ENCODE measurements around the gene VAMP5.
"Not testable (repeated sequence)": the region's sequence is repeated elsewhere in the genome, so short reads cannot be mapped to it uniquely, and the experiment has no call there.

The VAMP5 gene

DNA sequence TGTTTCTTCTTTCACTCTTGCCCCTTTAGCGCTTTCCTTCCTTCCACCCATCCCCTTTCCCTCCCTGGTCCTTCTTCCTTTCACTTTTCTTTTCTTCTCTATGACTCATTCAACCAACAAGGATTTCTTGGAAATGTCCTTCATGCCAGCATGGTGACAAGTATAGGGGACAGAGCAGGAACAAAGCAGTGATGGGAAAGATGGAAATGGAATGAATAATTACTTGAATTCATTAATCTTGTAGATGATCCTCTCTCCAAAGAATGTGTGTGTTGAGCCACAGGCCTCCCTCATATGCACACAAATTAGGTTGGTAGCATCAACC, 1.5 kb downstream of the VAMP5 start:
- no peak for DNase-seq

DNA sequence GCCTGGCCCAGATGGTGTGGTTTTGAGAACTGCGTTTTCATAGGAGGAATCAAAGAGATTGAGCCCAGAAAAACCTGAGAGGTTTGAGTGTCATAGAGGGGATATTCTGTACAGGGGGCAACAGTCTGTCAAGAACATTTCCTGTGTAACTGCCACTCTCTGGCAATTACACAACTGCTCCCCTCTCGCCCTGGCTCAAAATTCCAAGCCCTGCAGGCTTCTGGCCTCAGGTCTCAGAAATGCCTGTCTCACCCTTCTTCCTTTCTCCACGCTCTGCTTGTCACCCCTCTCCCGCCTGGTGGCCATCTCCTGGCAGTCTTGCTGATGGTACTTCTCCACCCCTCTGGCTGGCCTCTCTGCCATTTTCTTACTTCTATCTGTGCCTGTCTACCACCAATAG, 4.0 kb downstream of the VAMP5 start:
- DNase-seq, result no peak

DNA sequence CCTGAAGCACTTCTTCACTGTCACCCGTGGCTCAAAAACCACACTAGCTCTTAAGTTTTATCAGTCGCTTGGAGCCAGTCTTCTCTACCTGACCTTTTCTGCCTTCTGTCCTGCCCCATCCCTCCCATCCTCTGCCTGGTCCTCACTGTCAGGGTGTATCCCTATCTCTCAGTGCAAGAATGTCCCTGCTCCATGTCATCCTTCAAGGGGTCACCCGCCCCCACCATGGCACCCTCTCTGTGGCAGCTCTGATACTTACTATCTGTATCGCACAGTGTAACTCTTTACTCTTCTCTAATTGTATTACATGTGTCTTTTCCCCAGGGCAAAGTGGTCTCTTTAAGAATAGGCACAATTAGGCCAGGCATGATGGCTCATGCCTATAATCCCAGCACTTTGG, 4.4 kb downstream of the VAMP5 start:
- DNase-seq, result no peak

DNA sequence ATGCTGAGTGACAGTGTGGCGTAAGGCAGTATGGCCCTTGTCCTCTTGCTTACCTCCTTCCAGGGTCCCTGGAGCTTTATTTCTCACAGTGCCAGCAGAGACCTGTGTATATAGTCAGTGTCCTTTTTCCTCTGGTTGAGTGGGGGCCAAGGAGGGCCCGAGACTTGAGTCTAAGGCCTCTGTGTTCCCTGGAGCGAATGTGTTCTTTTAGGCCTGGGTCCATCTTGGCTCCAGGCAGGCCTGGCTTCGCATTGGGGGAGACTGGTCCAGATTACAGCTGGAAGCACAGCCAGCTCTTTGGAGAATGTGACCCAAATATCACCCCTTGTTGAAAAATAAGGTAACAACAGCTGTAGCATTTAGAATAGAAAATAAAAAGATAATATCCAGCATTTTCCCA, 5.0 kb downstream of the VAMP5 start:
- DNase-seq, result no peak

DNA sequence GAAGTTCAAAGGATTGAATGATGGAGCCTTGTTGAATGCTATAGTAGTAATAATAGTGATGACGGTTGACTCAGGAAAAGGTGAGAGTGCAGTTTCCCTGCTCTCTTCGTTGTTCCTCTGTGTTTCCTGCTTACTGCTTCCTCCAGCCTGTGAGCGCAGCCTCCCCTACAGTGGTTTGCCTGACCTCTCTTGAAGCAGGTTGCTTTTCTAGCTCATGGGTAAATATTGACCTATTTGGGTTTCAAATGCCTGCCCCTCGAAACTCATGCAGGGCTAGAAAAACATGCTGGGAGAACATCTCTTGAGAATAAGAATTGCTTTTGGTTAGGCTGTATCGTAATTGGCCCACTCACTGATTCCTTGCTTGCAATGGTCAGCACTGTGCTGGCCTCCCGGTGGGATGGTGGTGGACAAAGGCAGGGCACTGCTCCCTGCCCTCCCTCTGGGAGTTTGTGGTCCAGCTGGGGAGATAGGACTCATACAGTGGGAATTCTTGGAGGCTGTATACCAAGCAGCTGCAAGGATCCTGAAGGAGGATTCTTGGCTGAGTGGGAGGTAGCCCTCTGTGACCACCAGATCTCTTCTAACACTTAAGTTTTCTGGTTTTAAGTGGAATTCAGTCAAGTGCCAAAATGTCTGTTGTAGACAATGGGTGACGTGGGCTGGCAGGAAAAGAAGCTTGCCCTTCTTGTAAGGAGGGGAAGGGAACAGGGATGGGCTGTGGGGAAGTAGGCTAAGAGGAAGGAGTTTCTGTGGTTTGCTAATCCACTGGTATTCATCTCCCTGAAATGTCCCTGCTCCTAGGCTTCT, 6.0 kb downstream of the VAMP5 start:
- DNase-seq, result no peak

DNA sequence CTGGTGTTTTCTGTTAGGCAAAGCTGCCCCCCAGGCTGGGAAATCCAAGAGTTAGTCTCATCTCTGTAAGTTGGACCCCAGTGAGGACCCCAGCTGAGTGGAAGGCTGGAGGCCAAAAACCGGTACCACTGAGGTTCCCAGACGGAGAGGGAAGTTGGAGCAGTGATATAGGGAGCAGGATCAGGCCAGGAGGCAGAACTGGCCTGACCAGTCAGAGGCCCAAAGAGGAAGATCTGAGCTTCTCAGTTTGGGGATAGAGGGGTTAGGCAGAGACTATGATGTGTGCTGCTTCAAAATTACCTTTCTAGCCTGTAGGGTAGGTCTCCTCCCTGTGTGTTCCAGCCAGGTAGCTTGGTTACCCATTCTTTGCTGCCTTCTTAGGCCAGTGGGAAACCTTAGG, 6.7 kb downstream of the VAMP5 start:
- no peak for DNase-seq

DNA sequence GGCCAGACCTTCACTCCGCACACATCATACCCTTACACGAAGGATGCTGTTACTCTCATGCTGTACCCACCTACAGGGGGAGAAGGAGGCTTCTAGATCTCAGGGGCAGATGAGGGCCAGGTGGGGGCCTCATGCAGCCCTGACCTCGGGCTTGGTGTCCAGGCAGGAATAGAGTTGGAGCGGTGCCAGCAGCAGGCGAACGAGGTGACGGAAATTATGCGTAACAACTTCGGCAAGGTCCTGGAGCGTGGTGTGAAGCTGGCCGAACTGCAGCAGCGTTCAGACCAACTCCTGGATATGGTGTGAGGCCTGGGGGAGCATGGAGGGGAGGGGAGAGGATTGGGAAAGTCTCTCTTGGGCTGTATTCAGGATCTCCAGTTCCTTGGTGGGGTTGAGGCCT, 7.3 kb downstream of the VAMP5 start:
- no peak for DNase-seq

DNA sequence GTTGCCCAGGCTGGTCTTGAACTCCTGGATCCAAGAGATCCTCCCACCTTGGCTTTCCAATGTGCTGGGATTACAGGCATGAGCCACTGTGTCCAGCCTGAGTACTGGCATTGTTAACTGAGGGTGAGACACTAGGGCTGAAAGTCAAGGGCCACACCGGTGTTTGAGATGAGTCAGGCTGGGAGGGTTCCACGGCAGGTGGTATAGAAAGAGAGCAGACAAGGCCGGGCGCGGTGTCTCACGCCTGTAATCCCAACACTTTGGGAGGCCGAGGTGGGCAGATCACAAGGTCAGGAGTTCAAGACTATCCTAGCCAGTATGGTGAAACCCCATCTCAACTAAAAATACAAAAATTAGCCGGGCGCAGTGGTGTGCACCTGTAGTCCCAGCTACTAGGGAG, 8.1 kb downstream of the VAMP5 start:
- DNase-seq, result not testable (repeated sequence)

DNA sequence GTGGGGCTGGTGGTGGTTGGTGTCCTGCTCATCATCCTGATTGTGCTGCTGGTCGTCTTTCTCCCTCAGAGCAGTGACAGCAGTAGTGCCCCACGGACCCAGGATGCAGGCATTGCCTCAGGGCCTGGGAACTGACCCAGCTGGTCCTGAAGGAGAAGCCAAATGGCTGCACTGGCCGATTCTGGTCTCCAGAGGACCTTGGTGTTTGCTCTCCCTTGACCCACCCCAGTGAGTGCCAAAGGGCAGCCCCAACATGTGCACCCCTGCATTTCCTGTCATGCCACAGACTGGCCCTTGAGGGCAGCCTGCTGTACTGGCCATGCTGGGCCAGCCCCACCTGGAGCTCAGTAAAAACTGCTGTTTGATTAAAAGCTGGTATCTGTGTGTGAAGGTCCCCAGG, 8.8 kb downstream of the VAMP5 start:
- no peak for DNase-seq

DNA sequence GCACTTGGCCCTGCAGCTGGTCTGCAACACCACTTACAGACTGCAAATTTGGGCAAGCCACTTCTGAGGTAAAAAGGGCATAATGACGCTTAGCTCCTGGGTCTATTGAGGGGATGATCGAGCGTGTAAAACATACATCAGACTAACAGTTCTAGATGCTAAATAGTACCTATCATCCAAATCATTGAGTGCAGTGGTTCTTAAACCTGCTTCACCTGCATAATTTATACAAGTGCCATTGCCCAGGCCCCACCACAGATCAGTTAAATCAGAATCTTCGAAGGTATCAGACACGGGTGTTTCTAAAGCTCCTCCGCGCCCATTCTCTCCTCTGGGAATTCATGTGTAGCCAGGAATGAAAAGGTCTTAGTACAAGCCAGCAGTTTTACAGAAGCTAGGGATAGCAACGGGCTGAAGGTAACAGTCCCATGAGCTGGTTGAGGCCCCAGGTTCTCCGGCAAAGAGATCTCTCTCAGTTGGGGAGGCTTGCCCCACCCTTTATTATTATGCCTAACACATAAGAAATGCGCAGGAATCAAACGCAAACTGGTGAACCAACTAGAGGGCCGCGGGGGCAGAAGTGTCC, 10.6 kb downstream of the VAMP5 start:
- DNase-seq, result no peak

DNA sequence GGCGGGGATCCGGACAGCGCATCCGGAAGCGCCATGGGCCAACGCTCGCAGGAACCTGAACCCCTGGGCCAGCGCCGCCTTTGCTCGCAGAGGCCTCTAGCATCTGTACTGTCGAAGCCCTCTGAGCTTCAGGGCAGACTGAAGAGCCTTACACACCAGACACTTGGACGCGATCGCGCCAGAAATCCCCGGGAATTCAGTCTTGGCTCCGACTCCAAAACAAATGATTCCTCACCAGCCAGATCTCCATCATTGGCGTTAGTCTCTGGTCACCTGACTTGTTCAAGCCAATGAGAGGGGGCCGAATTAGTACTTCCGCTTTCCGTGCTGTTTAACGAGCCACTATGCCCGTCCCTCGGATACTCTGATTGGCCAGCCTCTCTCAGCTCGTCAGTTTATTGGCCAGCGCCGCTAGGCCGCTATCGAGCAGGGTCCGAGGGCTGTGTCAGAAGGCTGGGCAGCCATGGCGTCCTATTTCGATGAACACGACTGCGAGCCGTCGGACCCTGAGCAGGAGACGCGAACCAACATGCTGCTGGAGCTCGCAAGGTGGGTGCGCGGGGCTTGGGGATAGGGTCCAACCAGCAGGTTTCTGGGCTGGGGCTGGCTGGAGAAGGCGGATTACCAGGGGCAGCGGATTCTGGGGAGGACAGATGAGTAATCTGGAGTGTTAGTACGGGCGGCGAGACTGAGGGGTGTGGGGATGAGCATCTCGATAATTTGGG, 11.2 kb downstream of the VAMP5 start, which contains the start of gene RNF181:
TSS of gene RNF181 (plus strand) at position 445 of the 725 bp plus-strand sequence. CDS start at position 464, 19 bp downstream.
- peak; percentile 84 for DNase-seq

DNA sequence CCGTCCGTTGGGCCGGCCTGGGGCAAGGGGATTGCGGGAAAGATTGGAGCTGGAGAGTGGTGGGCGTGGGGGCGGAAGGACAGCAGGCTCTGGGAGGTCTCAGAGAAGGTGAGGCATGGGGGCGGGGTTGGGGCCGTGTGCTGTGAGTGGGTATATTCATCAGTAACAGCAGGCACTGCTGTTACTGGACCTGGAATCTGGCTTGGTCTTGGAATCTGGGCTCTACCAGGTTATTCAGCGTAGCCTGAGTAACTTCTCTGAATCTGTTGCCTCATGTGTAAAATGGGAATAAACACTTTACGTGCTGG, 11.7 kb downstream of the VAMP5 start:
- no peak for DNase-seq

DNA sequence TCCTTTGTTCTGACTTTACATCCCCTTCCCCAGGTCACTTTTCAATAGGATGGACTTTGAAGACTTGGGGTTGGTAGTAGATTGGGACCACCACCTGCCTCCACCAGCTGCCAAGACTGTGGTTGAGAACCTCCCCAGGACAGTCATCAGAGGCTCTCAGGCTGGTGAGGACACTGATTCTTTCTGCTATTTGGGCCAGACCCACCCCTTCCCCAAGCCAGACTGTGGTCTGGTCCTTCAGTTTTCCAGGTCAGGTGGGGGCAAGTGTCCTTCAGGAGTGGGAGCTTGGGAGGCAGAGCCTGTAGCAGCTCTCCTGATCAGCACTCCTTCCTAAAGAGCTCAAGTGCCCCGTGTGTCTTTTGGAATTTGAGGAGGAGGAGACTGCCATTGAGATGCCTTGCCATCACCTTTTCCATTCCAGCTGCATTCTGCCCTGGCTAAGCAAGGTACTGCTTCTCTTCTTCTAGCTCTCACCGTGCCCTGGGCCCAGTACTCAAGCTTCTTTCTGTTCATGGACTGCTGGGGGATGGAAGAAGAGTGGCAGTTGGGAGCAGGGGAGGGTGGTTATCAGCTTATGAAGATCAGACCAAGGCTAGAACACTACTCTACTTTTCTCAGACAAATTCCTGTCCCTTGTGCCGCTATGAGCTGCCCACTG, 12.4 kb downstream of the VAMP5 start:
- no peak for DNase-seq

DNA sequence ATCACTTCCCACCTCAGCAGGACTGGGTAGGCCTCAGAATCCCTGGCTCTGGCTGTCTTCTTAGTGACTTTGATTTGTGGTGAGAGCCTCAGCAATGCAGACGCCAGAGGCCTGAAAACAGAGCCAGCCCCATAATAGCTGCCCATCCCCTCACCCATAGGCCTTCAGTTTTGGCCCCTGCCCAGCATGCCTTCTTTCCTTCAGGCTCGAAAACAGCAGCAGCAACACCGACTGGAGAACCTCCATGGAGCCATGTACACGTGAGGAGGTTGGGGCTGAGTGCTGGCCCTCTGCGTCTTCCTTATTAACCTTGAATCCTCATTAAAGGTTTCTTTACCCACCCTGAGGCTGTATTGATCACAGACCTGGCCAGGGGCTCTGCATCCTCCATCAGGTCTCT, 13.0 kb downstream of the VAMP5 start:
- DNase-seq, result no peak

DNA sequence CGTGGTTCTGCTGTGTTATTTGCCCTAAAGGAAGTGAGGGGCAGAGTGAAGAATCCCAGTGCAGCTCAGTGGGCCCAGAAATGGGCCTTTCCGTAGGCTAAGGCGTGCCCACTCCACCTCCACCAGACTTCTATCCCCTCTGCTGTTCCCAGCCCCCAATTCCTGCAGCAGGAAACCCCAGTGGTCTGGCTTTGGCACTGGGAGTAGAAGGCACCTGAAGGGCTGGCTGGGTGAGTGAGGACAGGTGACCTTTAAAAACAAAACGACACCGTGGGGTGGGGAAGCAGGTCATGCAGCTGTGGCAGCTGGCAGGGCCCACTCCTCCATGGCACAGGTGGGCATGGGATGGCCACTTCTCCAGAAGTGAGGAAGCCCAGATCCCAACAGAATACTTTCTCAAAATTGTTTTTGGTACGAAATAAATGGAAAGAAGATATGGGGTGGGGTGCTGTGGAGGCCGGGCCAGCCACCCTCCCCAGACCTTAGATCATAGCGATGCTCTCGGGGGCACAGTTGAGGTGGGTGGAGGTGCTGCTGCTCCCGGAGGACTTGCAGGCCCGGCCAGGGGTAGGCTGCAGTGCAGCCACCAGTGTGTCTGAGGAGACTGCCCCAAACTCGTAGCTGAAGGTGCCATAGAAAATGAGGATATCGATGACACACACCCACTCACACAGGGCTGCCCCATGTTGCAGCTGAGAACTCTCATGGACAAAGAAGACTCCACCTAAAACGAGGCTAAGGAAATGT, 14.5 kb downstream of the VAMP5 start:
- no peak for DNase-seq

DNA sequence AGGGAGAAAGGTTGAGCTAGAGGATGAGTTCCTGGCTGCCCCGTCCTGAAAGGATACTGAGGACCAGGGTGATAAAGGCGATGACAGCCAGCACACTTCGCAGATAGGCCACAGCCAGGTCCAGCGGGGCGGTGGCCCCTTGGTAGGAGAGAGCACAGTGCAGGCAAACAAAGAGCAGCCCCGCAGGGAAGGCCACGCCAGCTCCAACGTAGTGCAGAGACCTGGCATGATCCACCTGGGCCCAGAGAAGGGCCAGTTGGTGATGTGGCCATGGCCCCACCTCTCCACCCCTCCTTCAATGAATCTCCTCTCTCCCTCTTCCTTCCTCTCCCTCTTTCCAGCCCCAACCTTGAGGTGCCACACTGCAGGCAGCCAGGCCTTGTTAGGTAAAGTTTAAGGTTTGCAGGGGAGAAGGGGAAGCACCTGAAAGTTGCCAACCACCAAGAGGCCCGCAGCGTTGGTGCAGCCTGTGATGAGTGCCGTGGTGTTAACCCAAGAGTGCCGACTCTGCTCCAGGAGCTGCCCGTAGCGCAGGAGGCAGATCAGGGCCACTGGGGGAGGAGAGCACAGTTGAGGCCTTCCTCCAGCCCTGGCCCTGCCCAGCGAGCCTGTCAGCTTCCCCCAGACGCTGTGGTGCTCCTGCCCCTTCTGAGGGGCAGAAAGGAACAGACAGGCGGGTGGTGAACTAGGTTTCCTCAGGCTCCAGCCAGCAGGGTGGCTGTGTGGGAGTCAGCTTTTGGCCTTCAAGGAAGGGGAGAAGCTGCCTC, 15.4 kb downstream of the VAMP5 start:
- DNase-seq, result no peak

DNA sequence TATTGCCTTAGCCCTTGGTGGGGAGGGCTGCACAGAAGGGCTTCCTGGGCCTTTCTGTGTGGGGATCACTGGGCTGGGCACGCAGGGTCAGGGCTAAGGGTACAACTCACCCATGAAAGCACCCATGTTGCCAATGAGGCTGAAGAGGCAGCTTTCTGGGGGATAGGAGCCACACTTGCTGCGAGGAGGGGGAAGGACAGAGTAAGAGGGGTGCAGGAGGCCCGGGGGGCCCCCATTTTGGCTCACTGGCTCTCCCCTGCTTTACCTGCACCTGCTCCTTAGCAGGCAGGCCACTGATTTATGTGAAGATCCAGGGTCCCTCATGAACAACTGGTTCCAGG, 16.0 kb downstream of the VAMP5 start:
- no peak for DNase-seq

DNA sequence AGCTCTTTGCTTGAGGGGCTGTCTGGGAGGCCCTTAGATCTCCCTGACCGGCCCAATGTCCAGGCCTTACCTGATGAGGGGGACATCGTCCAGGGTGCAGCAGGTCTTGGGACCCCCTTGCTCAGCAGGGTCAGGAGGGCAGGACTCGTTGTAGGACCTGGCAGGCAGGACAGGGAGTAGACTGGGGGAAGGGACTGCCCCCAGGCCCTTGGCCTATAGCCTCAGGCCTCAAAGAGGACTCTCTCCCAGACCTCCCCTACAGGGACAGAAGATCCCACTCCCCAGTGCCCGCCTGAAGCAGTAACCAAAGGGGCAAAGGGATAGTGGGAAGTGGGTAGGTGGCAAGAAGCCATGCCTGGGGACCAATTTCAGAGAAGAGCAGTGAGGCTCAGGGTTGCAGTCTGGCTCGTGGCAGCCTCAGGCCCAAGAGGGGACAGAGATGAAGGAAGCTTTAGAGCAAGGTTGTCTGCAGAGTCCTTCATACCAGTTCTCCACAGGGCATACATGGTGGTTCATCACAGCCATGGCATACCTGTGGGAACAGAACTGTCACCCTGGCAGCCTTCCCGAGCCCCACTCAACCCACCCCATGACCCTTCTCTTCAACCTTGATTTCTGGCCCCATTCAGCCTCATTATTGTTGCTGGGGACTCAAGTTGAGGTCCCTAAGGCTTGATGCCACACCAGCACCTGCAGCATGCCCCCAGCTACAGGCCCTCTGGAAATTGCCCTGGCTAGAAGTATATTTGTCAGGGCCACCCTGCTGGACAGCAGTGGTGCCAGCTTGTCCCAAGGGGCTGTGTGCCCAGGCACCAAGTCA, 16.9 kb downstream of the VAMP5 start:
- DNase-seq, result no peak

DNA sequence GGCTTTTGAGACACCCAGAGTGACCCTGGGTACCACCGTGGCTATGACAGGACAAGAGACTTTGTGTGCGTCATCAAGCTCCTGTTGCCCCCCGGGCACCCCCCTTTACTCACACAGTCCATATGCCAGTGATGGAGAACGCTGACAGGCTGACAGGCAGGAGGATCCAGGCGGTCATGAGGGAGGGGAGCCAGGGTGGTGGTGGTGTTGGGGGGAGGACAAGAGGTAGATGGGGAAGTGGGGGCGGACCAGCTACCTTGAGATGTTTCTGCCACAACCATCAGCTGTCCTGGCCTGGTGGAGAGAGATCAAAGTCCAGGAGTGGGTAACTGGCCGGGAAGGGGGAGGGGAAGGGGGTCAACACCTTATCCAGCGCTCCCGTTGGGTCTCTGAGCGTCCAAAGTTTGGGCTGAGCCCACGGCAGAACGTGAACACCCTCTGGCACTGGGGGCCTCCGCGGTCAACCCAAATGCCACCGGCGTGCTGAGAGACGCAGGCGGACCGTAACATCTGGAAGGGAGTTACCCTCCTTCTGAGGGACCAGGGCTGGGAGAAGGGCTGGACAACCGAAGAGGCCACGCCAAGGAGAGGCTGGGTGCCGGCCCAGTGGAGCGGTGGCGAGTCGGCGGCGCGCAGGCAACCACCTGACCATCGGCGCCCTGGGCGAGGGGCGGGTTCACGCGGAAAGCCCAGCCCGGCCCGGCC, 17.7 kb downstream of the VAMP5 start:
- DNase-seq, result peak; percentile 58

DNA sequence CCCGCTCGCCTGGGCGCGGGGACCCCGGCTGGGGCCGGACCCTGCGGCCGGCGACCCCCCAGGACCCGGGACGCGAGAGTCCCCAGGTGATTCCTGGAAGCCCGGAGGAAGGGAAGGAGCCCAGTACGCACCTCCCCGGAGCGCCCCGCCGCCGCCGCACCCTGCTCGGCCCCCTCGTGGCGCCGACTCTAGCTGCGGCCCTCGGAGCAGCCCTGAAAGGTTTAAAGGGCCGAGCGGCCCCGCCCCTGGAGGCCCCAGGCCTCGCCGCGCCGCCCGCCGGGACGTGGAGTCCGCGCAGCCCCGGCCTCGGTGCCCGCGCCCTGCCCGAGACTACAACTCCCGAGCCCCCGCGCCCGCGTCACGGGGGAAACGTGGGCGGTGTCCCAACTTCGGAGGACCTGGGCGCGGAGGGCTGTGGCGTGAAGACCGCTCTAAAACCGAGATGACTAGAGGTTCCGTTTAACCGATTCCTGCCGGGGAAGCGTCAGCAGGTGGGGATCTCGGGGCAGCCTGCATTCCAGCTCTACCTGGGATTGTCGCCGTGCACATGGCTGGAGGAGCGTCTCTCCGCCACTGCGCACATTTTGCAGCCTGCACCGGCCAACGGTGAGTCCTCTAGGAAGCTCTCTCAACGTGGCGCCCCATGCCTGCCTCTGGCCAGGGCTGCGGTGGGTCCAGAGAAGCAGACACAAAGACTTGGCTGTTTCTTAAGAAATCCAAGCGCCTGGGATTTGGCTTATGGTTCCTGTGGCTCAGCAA, 18.4 kb downstream of the VAMP5 start, which contains the start of gene TMEM150A:
TSS of gene TMEM150A (minus strand) at position 223 of the 759 bp plus-strand sequence. CDS start 750 bp downstream, outside the sequence.
- peak; percentile 82 for DNase-seq

All from activated CD4-positive, CD25-positive, alpha-beta regulatory T cell treated with anti-CD3 and anti-CD28 coated beads, Interleukin-2, amount 50 U/mL, for 72 hours (primary cell).